HepG2 (cell line): ENCODE results near the gene NCS1.

ENCODE experiments used
- CTCF ChIP-seq: sonication (generic); formaldehyde crosslinking; IDR thresholded peaks from 2 replicates; pipeline ENCODE4 v1.5.0; 2020; ENCODE audit warnings: mild to moderate bottlenecking, missing genetic modification reagents, moderate library complexity
- FOXP1 ChIP-seq, 2 experiments: fragments of 450-650 bp in 1 of 2; IDR thresholded peaks; 2 replicates each; pipeline ENCODE4 v1.6.1; 2017 to 2018; ENCODE audit warnings: antibody characterized with exemption in 1 of 2
- JUN ChIP-seq: sonication (generic); formaldehyde crosslinking; IDR thresholded peaks from 2 replicates; pipeline ENCODE4 v1.4.0; 2020; ENCODE audit warnings: mild to moderate bottlenecking, missing genetic modification reagents
- NFAT5 ChIP-seq: sonication (generic); formaldehyde crosslinking; IDR thresholded peaks from 2 replicates; pipeline ENCODE4 v1.4.0; 2020; ENCODE audit warnings: missing genetic modification reagents
- NFKB2 ChIP-seq: sonication (generic); formaldehyde crosslinking; IDR thresholded peaks from 2 replicates; pipeline ENCODE4 v1.4.0; 2020; ENCODE audit warnings: missing genetic modification reagents, borderline replicate concordance
- POLR2AphosphoS5 ChIP-seq: IDR thresholded peaks from 2 replicates; pipeline ENCODE4 v1.6.1; 2012; ENCODE audit warnings: low read depth, low read length
- ZNF280B ChIP-seq: sonication (generic); formaldehyde crosslinking; IDR thresholded peaks from 2 replicates; pipeline ENCODE4 v1.5.0; 2020; ENCODE audit warnings: missing genetic modification reagents, mild to moderate bottlenecking, borderline replicate concordance

- no peak for TF ChIP-seq NFKB2
- TF ChIP-seq ZNF280B = no peak
- no peak for TF ChIP-seq POLR2AphosphoS5
- no peak for TF ChIP-seq FOXP1 (IDR thresholded peaks at IDR 0.05)
- TF ChIP-seq FOXP1 (CRISPR knock-in tag; IDR thresholded peaks at IDR 0.05) = no peak
- TF ChIP-seq NFAT5 (CRISPR knock-in tag) = no peak
- TF ChIP-seq JUN = no peak
- no peak for TF ChIP-seq CTCF (CRISPR knock-in tag)
Observed at GRCh38 chr9:130209422-130209821, 37.2 kb downstream of the NCS1 start.
